ENCODE data around the gene MDM4.

The MDM4 gene

GRCh38 chr1:204578867-204579664 is 62.9 kb downstream of the MDM4 start:
- no peak for DNase-seq (ENCODE audit: low read depth)

- DNase-seq (ENCODE audit: low read depth) = no peak
These were observed 63.5 kb downstream of the MDM4 start for GRCh38 chr1:204579681-204580080.

GRCh38 chr1:204580862-204581261 is 64.7 kb downstream of the MDM4 start:
- no peak for DNase-seq (ENCODE audit: low read depth)

GRCh38 chr1:204581759-204582158 is 65.6 kb downstream of the MDM4 start:
- DNase-seq (ENCODE audit: low read depth) = no peak

GRCh38 chr1:204583909-204584632 is 67.9 kb downstream of the MDM4 start:
- no peak for DNase-seq (ENCODE audit: low read depth)

- DNase-seq (ENCODE audit: low read depth) = no peak
These were observed 68.6 kb downstream of the MDM4 start for GRCh38 chr1:204584699-204585372.

- no peak for DNase-seq (ENCODE audit: low read depth)
These were observed 71.4 kb downstream of the MDM4 start for GRCh38 chr1:204587621-204588020.

- DNase-seq (ENCODE audit: low read depth) = no peak
These were observed 72.6 kb downstream of the MDM4 start for GRCh38 chr1:204588826-204589225.

- DNase-seq (ENCODE audit: low read depth) = no peak
These were observed 73.3 kb downstream of the MDM4 start for GRCh38 chr1:204589409-204590038.

GRCh38 chr1:204591473-204592090 is 75.4 kb downstream of the MDM4 start:
- DNase-seq (ENCODE audit: low read depth) = no peak

GRCh38 chr1:204592246-204592948 is 76.2 kb downstream of the MDM4 start:
- no peak for DNase-seq (ENCODE audit: low read depth)

GRCh38 chr1:204598319-204598969 is 82.2 kb downstream of the MDM4 start:
- no peak for DNase-seq (ENCODE audit: low read depth)

GRCh38 chr1:204599098-204599497 is 82.9 kb downstream of the MDM4 start:
- DNase-seq (ENCODE audit: low read depth) = no peak

GRCh38 chr1:204599596-204599995 is 83.4 kb downstream of the MDM4 start:
- no peak for DNase-seq (ENCODE audit: low read depth)

GRCh38 chr1:204600203-204600602 is 84.0 kb downstream of the MDM4 start:
- no peak for DNase-seq (ENCODE audit: low read depth)

- no peak for DNase-seq (ENCODE audit: low read depth)
These were observed 84.8 kb downstream of the MDM4 start for GRCh38 chr1:204600968-204601367.

- no peak for DNase-seq (ENCODE audit: low read depth)
These were observed 85.9 kb downstream of the MDM4 start for GRCh38 chr1:204602111-204602579.

GRCh38 chr1:204602871-204603542 is 86.8 kb downstream of the MDM4 start:
- no peak for DNase-seq (ENCODE audit: low read depth)

- no peak for DNase-seq (ENCODE audit: low read depth)
These were observed 89.6 kb downstream of the MDM4 start for GRCh38 chr1:204605791-204606190.
